ENCODE results near the gene JAK3.

The JAK3 gene

GRCh38 chr19:17780781-17781180, 67.0 kb downstream of the JAK3 start:
- TF ChIP-seq SIN3A (IDR thresholded peaks at IDR 0.05; ENCODE audit: borderline replicate concordance, insufficient read depth, low read length), result no peak
- no peak for TF ChIP-seq TAF1 (IDR thresholded peaks at IDR 0.05; ENCODE audit: borderline replicate concordance, insufficient read depth, low read length)
- TF ChIP-seq POLR2AphosphoS5 (IDR thresholded peaks at IDR 0.05; ENCODE audit: low read depth, low read length), result no peak
- TF ChIP-seq FOXP2 (optimal IDR thresholded peaks at IDR 0.05; ENCODE audit: borderline replicate concordance, extremely low read depth, extremely low read length, insufficient read depth), result no peak
- no peak for TF ChIP-seq REST (IDR thresholded peaks at IDR 0.05; ENCODE audit: insufficient read depth in 1 of 2, low read depth in 2 of 2, low read length in 2 of 2)

- TF ChIP-seq TAF1 (IDR thresholded peaks at IDR 0.05; ENCODE audit: borderline replicate concordance, insufficient read depth, low read length) (no peak), POLR2AphosphoS5 (IDR thresholded peaks at IDR 0.05; ENCODE audit: low read depth, low read length) (no peak)
These were observed 68.5 kb downstream of the JAK3 start for GRCh38 chr19:17778968-17779929.

GRCh38 chr19:17778251-17778967, 69.4 kb downstream of the JAK3 start:
- no peak for TF ChIP-seq REST (IDR thresholded peaks at IDR 0.05; ENCODE audit: insufficient read depth in 1 of 2, low read depth in 2 of 2, low read length in 2 of 2)
- TF ChIP-seq POLR2AphosphoS5 (IDR thresholded peaks at IDR 0.05; ENCODE audit: low read depth, low read length), result no peak
- TF ChIP-seq FOXP2 (optimal IDR thresholded peaks at IDR 0.05; ENCODE audit: borderline replicate concordance, extremely low read depth, extremely low read length, insufficient read depth), result no peak
- TF ChIP-seq TAF1 (IDR thresholded peaks at IDR 0.05; ENCODE audit: borderline replicate concordance, insufficient read depth, low read length), result no peak
- no peak for TF ChIP-seq SIN3A (IDR thresholded peaks at IDR 0.05; ENCODE audit: borderline replicate concordance, insufficient read depth, low read length)

- TF ChIP-seq POLR2AphosphoS5 (IDR thresholded peaks at IDR 0.05; ENCODE audit: low read depth, low read length) (no peak), SIN3A (IDR thresholded peaks at IDR 0.05; ENCODE audit: borderline replicate concordance, insufficient read depth, low read length) (no peak), FOXP2 (optimal IDR thresholded peaks at IDR 0.05; ENCODE audit: borderline replicate concordance, extremely low read depth, extremely low read length, insufficient read depth) (no peak), TAF1 (IDR thresholded peaks at IDR 0.05; ENCODE audit: borderline replicate concordance, insufficient read depth, low read length) (no peak), REST (IDR thresholded peaks at IDR 0.05; ENCODE audit: insufficient read depth in 1 of 2, low read depth in 2 of 2, low read length in 2 of 2) (no peak)
These were observed 71.6 kb downstream of the JAK3 start for GRCh38 chr19:17775991-17776803.

Measured in PFSK-1 (cell line).